ENCODE measurements around the gene FUT8. TPM values are rescaled to one million over a fixed set of nuclear protein-coding genes. Genes with fewer than 3 reads are reported as not detected.

FUT8 gene
- total RNA-seq, 4 donors from 2014 or later, result 7.9 to 27.5 (median 12.8) TPM

DNA sequence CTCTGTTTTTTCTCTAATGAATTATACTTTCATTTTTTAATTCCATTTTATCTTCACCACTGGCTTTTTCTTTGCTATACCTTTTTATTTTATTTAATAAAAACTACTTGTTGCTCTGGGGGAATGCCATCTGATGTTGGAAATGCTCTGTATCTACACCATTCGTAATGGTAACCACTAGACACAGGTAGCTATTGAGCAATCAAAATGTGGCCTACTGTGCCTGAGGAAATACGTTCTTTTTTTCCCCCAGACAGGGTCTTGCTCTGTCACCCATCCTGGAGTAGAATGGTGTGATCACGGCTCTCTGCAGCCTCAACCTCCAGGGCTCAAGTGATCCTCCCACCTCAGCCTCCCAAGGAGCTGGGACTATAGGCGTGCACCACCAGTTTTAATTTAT, 140.2 kb downstream of the FUT8 start:
- DNase-seq, result no peak
- in situ Hi-C loops (cut with MboI; ENCODE audit: low pct_ligation_motif_present in 1 of 4, low pct_unique_long_range_greater_than_20kb in 1 of 4, low sequenced_read_pairs in 3 of 4), result no loop called here
- TF ChIP-seq POLR2A (IDR thresholded peaks at IDR 0.05), result no peak
- TF ChIP-seq CTCF (IDR thresholded peaks at IDR 0.05), result no peak
- no peak for TF ChIP-seq EP300 (IDR thresholded peaks at IDR 0.05; ENCODE audit: low read depth)
- TF ChIP-seq POLR2AphosphoS5 (IDR thresholded peaks at IDR 0.05), result no peak
- no peak overlapping the region for H3K27ac ChIP-seq
- no peak overlapping the region for H3K4me3 ChIP-seq
- no peaks in the 10 kb centered on the region for H3K27me3 ChIP-seq
- H3K4me1 ChIP-seq, result peaks cover 0 to 21% (median 14%) of the 10 kb centered on the region in 4 donors
- H3K9me3 ChIP-seq, result no peaks in the 10 kb centered on the region
- intact Hi-C loops (cut with DNase I; ENCODE audit: low total_unique reads), result no loop called here
- 95 to 100% methylated on average over 4 of the region's 4 CpGs for WGBS, 2 donors (ENCODE audit: low coverage in 1 of 2)
- no peaks in the 10 kb centered on the region for H3K36me3 ChIP-seq

- H3K27me3 ChIP-seq, result no peaks in the 10 kb centered on the region
- peaks cover 0 to 19% (median 15%) of the 10 kb centered on the region in 4 donors for H3K4me1 ChIP-seq
- no peak for DNase-seq
- H3K36me3 ChIP-seq, result no peaks in the 10 kb centered on the region
- no peak for TF ChIP-seq CTCF (IDR thresholded peaks at IDR 0.05)
- TF ChIP-seq EP300 (IDR thresholded peaks at IDR 0.05; ENCODE audit: low read depth), result no peak
- TF ChIP-seq POLR2AphosphoS5 (IDR thresholded peaks at IDR 0.05), result no peak
- TF ChIP-seq POLR2A (IDR thresholded peaks at IDR 0.05), result no peak
- H3K27ac ChIP-seq, result no peak overlapping the region
- H3K9me3 ChIP-seq, result no peaks in the 10 kb centered on the region
- in situ Hi-C loops (cut with MboI; ENCODE audit: low pct_ligation_motif_present in 1 of 4, low pct_unique_long_range_greater_than_20kb in 1 of 4, low sequenced_read_pairs in 3 of 4) (no loop called here), intact Hi-C loops (cut with DNase I; ENCODE audit: low total_unique reads) (no loop called here)
- no peak overlapping the region for H3K4me3 ChIP-seq
Observed at GRCh38 chr14:65554837-65555236, 142.3 kb downstream of the FUT8 start.

GRCh38 chr14:65555358-65555757, 142.8 kb downstream of the FUT8 start:
- Histone ChIP-seq H3K36me3 (no peaks in the 10 kb centered on the region), H3K4me1 (peaks cover 0 to 19% (median 15%) of the 10 kb centered on the region in 4 donors), H3K9me3 (no peaks in the 10 kb centered on the region), H3K27me3 (no peaks in the 10 kb centered on the region), H3K27ac (no peak overlapping the region), H3K4me3 (no peak overlapping the region)
- in situ Hi-C loops (cut with MboI; ENCODE audit: low pct_ligation_motif_present in 1 of 4, low pct_unique_long_range_greater_than_20kb in 1 of 4, low sequenced_read_pairs in 3 of 4) (no loop called here), intact Hi-C loops (cut with DNase I; ENCODE audit: low total_unique reads) (no loop called here)
- DNase-seq, result no peak
- TF ChIP-seq CTCF (IDR thresholded peaks at IDR 0.05) (no peak), EP300 (IDR thresholded peaks at IDR 0.05; ENCODE audit: low read depth) (no peak), POLR2A (IDR thresholded peaks at IDR 0.05) (no peak), POLR2AphosphoS5 (IDR thresholded peaks at IDR 0.05) (no peak)

DNA sequence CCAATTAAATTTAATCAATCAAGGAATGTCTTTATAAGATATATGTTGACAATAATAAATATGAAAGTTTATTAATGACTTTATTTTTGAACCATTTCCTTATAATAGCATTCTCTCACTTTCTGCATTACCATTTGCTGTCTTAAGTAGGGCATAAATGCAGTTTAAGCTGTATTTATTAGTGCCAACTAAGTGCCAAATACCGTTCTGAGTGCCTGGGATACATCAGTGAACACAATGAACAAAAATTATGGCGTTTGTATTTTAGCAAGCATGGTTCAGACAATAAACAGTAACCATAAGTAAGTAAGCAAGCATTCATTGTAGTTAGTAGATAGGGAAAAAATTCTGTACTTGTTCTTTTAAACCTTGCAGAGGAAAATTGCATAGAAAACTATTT, 145.8 kb downstream of the FUT8 start:
- TF ChIP-seq POLR2A (IDR thresholded peaks at IDR 0.05) (no peak), POLR2AphosphoS5 (IDR thresholded peaks at IDR 0.05) (peak in 2 of 3 donors; percentile 13 to 50), EP300 (IDR thresholded peaks at IDR 0.05; ENCODE audit: low read depth) (no peak), CTCF (IDR thresholded peaks at IDR 0.05) (no peak)
- H3K36me3 ChIP-seq, result peaks cover 0 to 8% (median 0%) of the 10 kb centered on the region in 4 donors
- peaks cover 0 to 19% (median 15%) of the 10 kb centered on the region in 4 donors for H3K4me1 ChIP-seq
- no peak for DNase-seq
- no peaks in the 10 kb centered on the region for H3K9me3 ChIP-seq
- H3K4me3 ChIP-seq, result no peak overlapping the region
- in situ Hi-C loops (cut with MboI; ENCODE audit: low pct_ligation_motif_present in 1 of 4, low pct_unique_long_range_greater_than_20kb in 1 of 4, low sequenced_read_pairs in 3 of 4) (no loop called here), intact Hi-C loops (cut with DNase I; ENCODE audit: low total_unique reads) (no loop called here)
- H3K27ac ChIP-seq, result no peak overlapping the region
- no peaks in the 10 kb centered on the region for H3K27me3 ChIP-seq
- WGBS, 2 donors (ENCODE audit: low coverage in 1 of 2), result 61 to 76% methylated on average over 2 of the region's 2 CpGs
